Measurements from ENCODE around the gene MYOCOS.
"Not testable (repeated sequence)": the region's sequence is repeated elsewhere in the genome, so short reads cannot be mapped to it uniquely, and the experiment has no call there.

Gene MYOCOS

DNA sequence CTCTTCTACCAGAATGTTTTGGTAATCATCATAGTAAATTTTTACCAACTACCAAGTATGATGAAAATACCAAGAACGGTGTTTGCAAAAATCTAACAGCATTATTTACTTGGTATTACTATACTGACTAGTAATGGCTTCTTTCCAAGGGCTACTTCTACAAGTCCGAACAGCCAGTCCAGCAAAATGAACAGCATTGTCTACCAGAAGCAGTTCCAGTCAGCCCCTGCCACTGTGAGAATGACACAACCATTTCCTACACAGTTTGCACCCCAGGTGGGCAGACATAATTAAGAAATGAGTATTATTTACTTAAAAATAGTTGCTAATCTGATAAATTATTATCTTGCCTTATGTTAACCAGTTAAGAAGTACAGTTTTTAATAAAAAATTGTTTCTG, 33.8 kb upstream of the MYOCOS start:
- in situ Hi-C loops (cut with MboI; ENCODE audit: low pct_unique_long_range_greater_than_20kb, low sequenced_read_pairs, unreplicated experiment), result no loop called here
- TF ChIP-seq, protein P1, sequence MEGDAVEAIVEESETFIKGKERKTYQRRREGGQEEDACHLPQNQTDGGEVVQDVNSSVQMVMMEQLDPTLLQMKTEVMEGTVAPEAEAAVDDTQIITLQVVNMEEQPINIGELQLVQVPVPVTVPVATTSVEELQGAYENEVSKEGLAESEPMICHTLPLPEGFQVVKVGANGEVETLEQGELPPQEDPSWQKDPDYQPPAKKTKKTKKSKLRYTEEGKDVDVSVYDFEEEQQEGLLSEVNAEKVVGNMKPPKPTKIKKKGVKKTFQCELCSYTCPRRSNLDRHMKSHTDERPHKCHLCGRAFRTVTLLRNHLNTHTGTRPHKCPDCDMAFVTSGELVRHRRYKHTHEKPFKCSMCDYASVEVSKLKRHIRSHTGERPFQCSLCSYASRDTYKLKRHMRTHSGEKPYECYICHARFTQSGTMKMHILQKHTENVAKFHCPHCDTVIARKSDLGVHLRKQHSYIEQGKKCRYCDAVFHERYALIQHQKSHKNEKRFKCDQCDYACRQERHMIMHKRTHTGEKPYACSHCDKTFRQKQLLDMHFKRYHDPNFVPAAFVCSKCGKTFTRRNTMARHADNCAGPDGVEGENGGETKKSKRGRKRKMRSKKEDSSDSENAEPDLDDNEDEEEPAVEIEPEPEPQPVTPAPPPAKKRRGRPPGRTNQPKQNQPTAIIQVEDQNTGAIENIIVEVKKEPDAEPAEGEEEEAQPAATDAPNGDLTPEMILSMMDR (IDR thresholded peaks at IDR 0.05; ENCODE audit: extremely low read depth, insufficient read depth, missing control alignments), result no peak
- no peak for DNase-seq (ENCODE audit: low spot score)

DNA sequence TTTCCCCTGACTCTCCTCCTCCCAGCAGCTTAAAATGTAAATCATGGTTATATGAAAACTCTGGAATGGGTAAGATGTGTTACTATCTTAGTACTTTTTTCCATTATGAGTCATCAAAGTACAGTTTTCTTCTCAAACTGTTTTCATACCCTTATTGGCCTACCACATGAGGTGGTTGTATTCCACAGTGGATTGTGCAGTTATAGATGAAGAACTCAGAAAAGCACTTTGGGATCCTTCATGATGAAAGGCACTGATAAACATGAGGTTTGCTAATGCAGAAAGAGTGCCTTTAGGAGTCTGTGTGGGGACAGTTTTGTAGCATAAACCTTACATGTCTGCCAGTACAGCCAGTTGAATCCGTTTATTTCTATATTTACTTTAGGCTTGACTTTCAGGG, 32.0 kb upstream of the MYOCOS start:
- in situ Hi-C loops (cut with MboI; ENCODE audit: low pct_unique_long_range_greater_than_20kb, low sequenced_read_pairs, unreplicated experiment), result no loop called here
- DNase-seq (ENCODE audit: low spot score), result no peak
- TF ChIP-seq, protein P1 (IDR thresholded peaks at IDR 0.05; ENCODE audit: extremely low read depth, insufficient read depth, missing control alignments), result no peak

GRCh38 chr1:171595324-171595723, 26.7 kb upstream of the MYOCOS start:
- DNase-seq (ENCODE audit: low spot score), result no peak
- TF ChIP-seq, protein P1 (IDR thresholded peaks at IDR 0.05; ENCODE audit: extremely low read depth, insufficient read depth, missing control alignments), result no peak
- in situ Hi-C loops (cut with MboI; ENCODE audit: low pct_unique_long_range_greater_than_20kb, low sequenced_read_pairs, unreplicated experiment), result no loop called here

DNA sequence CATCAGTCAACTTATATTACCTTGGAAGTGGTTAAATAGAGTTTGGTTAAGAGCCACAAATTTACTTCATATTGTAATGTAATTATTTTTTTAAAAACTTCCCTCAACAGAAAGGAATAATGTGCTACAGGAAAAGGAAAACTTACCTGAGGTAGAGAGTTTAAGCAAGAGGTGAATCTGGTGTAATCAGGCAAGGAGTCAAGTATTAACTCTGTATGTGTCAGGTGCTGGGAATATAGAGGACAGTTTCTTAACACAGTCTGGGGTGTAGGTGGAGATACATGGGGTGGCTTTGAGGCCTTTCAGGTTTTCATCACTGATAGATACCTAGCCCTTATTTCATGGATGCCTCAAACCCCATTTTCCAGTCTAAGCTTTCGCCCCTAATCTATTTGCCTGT, 25.9 kb upstream of the MYOCOS start:
- in situ Hi-C loops (cut with MboI; ENCODE audit: low pct_unique_long_range_greater_than_20kb, low sequenced_read_pairs, unreplicated experiment), result no loop called here
- TF ChIP-seq, protein P1 (IDR thresholded peaks at IDR 0.05; ENCODE audit: extremely low read depth, insufficient read depth, missing control alignments), result no peak

GRCh38 chr1:171596705-171597104, 25.3 kb upstream of the MYOCOS start:
- DNase-seq (ENCODE audit: low spot score), result no peak
- in situ Hi-C loops (cut with MboI; ENCODE audit: low pct_unique_long_range_greater_than_20kb, low sequenced_read_pairs, unreplicated experiment), result no loop called here
- TF ChIP-seq, protein P1 (IDR thresholded peaks at IDR 0.05; ENCODE audit: extremely low read depth, insufficient read depth, missing control alignments), result no peak

More for the DNA sequence above, 25.9 kb upstream of the MYOCOS start:
- DNase-seq (ENCODE audit: low spot score), result no peak

GRCh38 chr1:171597203-171597602, 24.8 kb upstream of the MYOCOS start:
- no peak for DNase-seq (ENCODE audit: low spot score)
- TF ChIP-seq, protein P1 (IDR thresholded peaks at IDR 0.05; ENCODE audit: extremely low read depth, insufficient read depth, missing control alignments), result no peak
- in situ Hi-C loops (cut with MboI; ENCODE audit: low pct_unique_long_range_greater_than_20kb, low sequenced_read_pairs, unreplicated experiment), result no loop called here

GRCh38 chr1:171600310-171600709, 21.7 kb upstream of the MYOCOS start:
- DNase-seq (ENCODE audit: low spot score); in situ Hi-C loops (cut with MboI; ENCODE audit: low pct_unique_long_range_greater_than_20kb, low sequenced_read_pairs, unreplicated experiment): not testable (repeated sequence)
